MM.1S (cell line): ENCODE results near the gene LTBP4.

Source experiments
- DNase-seq: peaks from one replicate; pipeline ENCODE4 v3.0.0-alpha.2; 2015
- H2AFZ ChIP-seq: fragments of 300-600 bp; sonication (generic); 2 replicates; pipeline ENCODE4 v1.6.0; 2016; ENCODE audit warnings: antibody characterized with exemption, low read length
- H3F3A ChIP-seq: fragments of 300-600 bp; sonication (generic); 2 replicates; pipeline ENCODE4 v1.6.1; 2016; ENCODE audit warnings: mild to moderate bottlenecking, antibody characterized with exemption, low read length, moderate library complexity, mixed read lengths; ENCODE audit not compliant: insufficient read depth
- H3K27ac ChIP-seq: fragments of 300-600 bp; sonication (generic); 2 replicates; pipeline ENCODE4 v1.5.1; 2016; ENCODE audit warnings: mild to moderate bottlenecking, low read length
- H3K27me3 ChIP-seq: fragments of 300-600 bp; sonication (generic); replicated peaks from 2 replicates; pipeline ENCODE4 v1.6.0; 2016; ENCODE audit warnings: low read length; ENCODE audit not compliant: insufficient read depth
- H3K36me3 ChIP-seq: fragments of 300-600 bp; sonication (generic); replicated peaks from 2 replicates; pipeline ENCODE4 v1.6.1; 2016; ENCODE audit warnings: mild to moderate bottlenecking, low read length, mixed read lengths; ENCODE audit not compliant: insufficient read depth
- H3K4me1 ChIP-seq: fragments of 300-600 bp; sonication (generic); 2 replicates; pipeline ENCODE4 v1.6.1; 2016; ENCODE audit warnings: low read length, mixed read lengths
- H3K4me2 ChIP-seq: fragments of 300-600 bp; sonication (generic); 2 replicates; pipeline ENCODE4 v1.6.0; 2016; ENCODE audit warnings: low read depth, low read length
- H3K4me3 ChIP-seq: fragments of 300-600 bp; sonication (generic); 2 replicates; pipeline ENCODE4 v1.5.1; 2016; ENCODE audit warnings: low read length, mixed read lengths
- H3K79me2 ChIP-seq: fragments of 300-600 bp; sonication (generic); 2 replicates; pipeline ENCODE4 v1.6.1; 2016; ENCODE audit warnings: mixed run types, low read length, mixed read lengths
- H3K9ac ChIP-seq: fragments of 300-600 bp; sonication (generic); 2 replicates; pipeline ENCODE4 v1.6.1; 2016; ENCODE audit warnings: low read length, mixed read lengths
- H3K9me2 ChIP-seq: fragments of 300-600 bp; sonication (generic); replicated peaks from 2 replicates; pipeline ENCODE4 v1.6.1; 2016; ENCODE audit warnings: mild to moderate bottlenecking, low read length, mixed read lengths; ENCODE audit not compliant: insufficient read depth
- H3K9me3 ChIP-seq: fragments of 300-600 bp; sonication (generic); replicated peaks from 2 replicates; pipeline ENCODE4 v1.6.1; 2016; ENCODE audit warnings: mild to moderate bottlenecking, low read length, mixed read lengths; ENCODE audit not compliant: insufficient read depth
- H4K20me1 ChIP-seq: fragments of 300-600 bp; sonication (generic); 2 replicates; pipeline ENCODE4 v1.6.1; 2016; ENCODE audit warnings: mild to moderate bottlenecking, low read length, moderate library complexity, mixed read lengths; ENCODE audit not compliant: insufficient read depth
- CTCF ChIP-seq: fragments of 300-600 bp; sonication (generic); IDR thresholded peaks from 2 replicates; pipeline ENCODE4 v1.5.1; 2016; ENCODE audit warnings: antibody characterized with exemption, low read length, mixed read lengths
- EZH2 ChIP-seq: fragments of 300-600 bp; sonication (generic); optimal IDR thresholded peaks from 2 replicates; pipeline ENCODE3; 2017; ENCODE audit warnings: low read depth, mild to moderate bottlenecking, antibody characterized with exemption, low read length, mixed read lengths
- EZH2phosphoT487 ChIP-seq: fragments of 300-600 bp; sonication (generic); IDR thresholded peaks from 2 replicates; pipeline ENCODE4 v1.6.1; 2018; ENCODE audit warnings: antibody characterized with exemption, low read length

Gene LTBP4

GRCh38 chr19:40601134-40601974 is at the start of gene LTBP4:
Gene LTBP4, plus strand, starts transcription at chr19:40601369. Its CDS starts 19 bp downstream, at chr19:40601388.
- Histone ChIP-seq H3K27me3 (peaks cover 47% of the 10 kb centered on the region), H3K27ac (no peak within 1 kb of the TSS), H3K4me2 (peak within 1 kb of the TSS; percentile 81; the same call in 1 of the 2 replicates), H3K4me1 (peaks cover 43% of the 10 kb centered on the region), H3K9me3 (no peaks in the 10 kb centered on the region), H3K9ac (peak within 1 kb of the TSS; percentile 22; the same call in 1 of the 2 replicates), H3F3A (peaks cover 41% of the 10 kb centered on the region), H4K20me1 (no peaks in the 10 kb centered on the region), H3K9me2 (no peaks in the 10 kb centered on the region), H3K79me2 (no peaks in the 10 kb centered on the region), H3K36me3 (no peaks in the 10 kb centered on the region), H3K4me3 (peak within 1 kb of the TSS; percentile 43), H2AFZ (peak within 1 kb of the TSS; percentile 56)
- TF ChIP-seq EZH2 (peak; percentile 83), CTCF (peak; percentile 5; the same call in 1 of the 2 replicates), EZH2phosphoT487 (no peak)
- peak; percentile 14 for DNase-seq

- DNase-seq, result no peak
- Histone ChIP-seq H3F3A (no peaks in the 10 kb centered on the region), H3K79me2 (no peaks in the 10 kb centered on the region), H3K27ac (no peak overlapping the region), H4K20me1 (no peaks in the 10 kb centered on the region), H3K36me3 (no peaks in the 10 kb centered on the region), H3K4me1 (no peaks in the 10 kb centered on the region), H3K27me3 (peaks cover 65% of the 10 kb centered on the region), H3K9me3 (no peaks in the 10 kb centered on the region), H3K9ac (no peak overlapping the region), H3K9me2 (no peaks in the 10 kb centered on the region), H3K4me2 (no peak overlapping the region), H3K4me3 (no peak overlapping the region), H2AFZ (no peak overlapping the region)
- TF ChIP-seq EZH2phosphoT487, result no peak
- TF ChIP-seq CTCF, result no peak
- no peak for TF ChIP-seq EZH2
These were observed 48.3 kb upstream of the LTBP4 start for GRCh38 chr19:40552848-40553247.

- Histone ChIP-seq H3K4me1 (no peaks in the 10 kb centered on the region), H3K27me3 (peaks cover 59% of the 10 kb centered on the region), H3K4me3 (no peak overlapping the region), H3K79me2 (no peaks in the 10 kb centered on the region), H3K36me3 (no peaks in the 10 kb centered on the region), H3K9ac (no peak overlapping the region), H3F3A (no peaks in the 10 kb centered on the region), H3K27ac (no peak overlapping the region), H3K9me3 (no peaks in the 10 kb centered on the region), H2AFZ (no peak overlapping the region), H3K9me2 (no peaks in the 10 kb centered on the region), H3K4me2 (no peak overlapping the region), H4K20me1 (no peaks in the 10 kb centered on the region)
- no peak for DNase-seq
- TF ChIP-seq CTCF (no peak), EZH2phosphoT487 (no peak), EZH2 (no peak)
These were observed 47.0 kb upstream of the LTBP4 start for GRCh38 chr19:40553885-40554857.
